Transverse colon (tissue), 4 donors: ENCODE measurements around the gene PRR9. TPM values are rescaled to one million over a fixed set of nuclear protein-coding genes. Genes with fewer than 3 reads are reported as not detected.
A peak's percentile ranks its signal among the peaks of the same experiment; 100 is the strongest.

Experiments
- DNase-seq: peaks from one replicate; pipeline ENCODE4 v3.0.0-alpha.2; 2019
- H3K27ac ChIP-seq, 4 donors: fragments of 200-600 bp; sonication (generic); 2 replicates each; pipeline ENCODE4 v1.5.1; 2016 to 2018; ENCODE audit warnings: inconsistent platforms in 4 of 4
- H3K27me3 ChIP-seq: fragments of 200-600 bp; sonication (generic); 2 replicates; pipeline ENCODE4 v1.5.1; 2017; ENCODE audit warnings: inconsistent platforms
- H3K36me3 ChIP-seq, 4 donors: fragments of 200-600 bp; sonication (generic); 2 replicates each; pipeline ENCODE4 v1.5.1; 2017 to 2019; ENCODE audit warnings: inconsistent platforms in 4 of 4
- H3K4me1 ChIP-seq, 4 donors: fragments of 200-600 bp; sonication (generic); 2 replicates each; pipeline ENCODE4 v1.5.1; 2017 to 2020; ENCODE audit warnings: inconsistent platforms in 4 of 4
- H3K4me3 ChIP-seq, 4 donors: fragments of 200-600 bp; sonication (generic); 1 replicate in 1 of 4; 2 replicates in 3 of 4; pipeline versions ENCODE4 v1.5.1 to v1.6.1; 2017 to 2019; ENCODE audit warnings: inconsistent platforms in 4 of 4
- H3K9me3 ChIP-seq, 2 donors: fragments of 200-600 bp; sonication (generic); 2 replicates each; pipeline ENCODE4 v1.5.1; 2017 to 2019; ENCODE audit warnings: inconsistent platforms in 2 of 2
- EP300 ChIP-seq: sonication (generic); formaldehyde crosslinking; IDR thresholded peaks from one replicate; pipeline ENCODE4 v1.6.1; 2017; ENCODE audit warnings: antibody characterized with exemption, low read depth
- POLR2A ChIP-seq: fragments of 450-650 bp; IDR thresholded peaks from one replicate; pipeline ENCODE4 v1.6.1; 2016; ENCODE audit warnings: antibody characterized with exemption, mild to moderate bottlenecking, moderate library complexity
- POLR2AphosphoS5 ChIP-seq, 3 donors: sonication (generic); formaldehyde crosslinking; IDR thresholded peaks; one replicate each; pipeline ENCODE4 v1.6.1; 2016; ENCODE audit warnings: antibody characterized with exemption in 3 of 3
- WGBS, 2 donors: methylation state at CpG; one replicate each; pipeline ENCODE4 v1.1.5; 2018; ENCODE audit warnings: low coverage in 1 of 2; 5-methylcytosine and 5-hydroxymethylcytosine counted together
- in situ Hi-C, 4 donors: fragments of 200-750 bp; cut with MboI; loops; one replicate each; pipeline versions ENCODE4 v1.15.0 to v1.15.1; 2017; ENCODE audit warnings: low sequenced_read_pairs in 3 of 4, low pct_ligation_motif_present in 1 of 4, low pct_unique_long_range_greater_than_20kb in 1 of 4
- intact Hi-C: fragments of 100-400 bp; cut with DNase I; formaldehyde crosslinking; loops from one replicate; pipeline ENCODE4 v1.15.1; 2023; ENCODE audit warnings: low total_unique reads
- total RNA-seq, 4 donors: library from RNA; depleted of rRNA; stranded (reverse); fragments of >200 nt; gene quantifications; one replicate each; pipeline ENCODE4 v1.1.0, GENCODE V29; 2016
- TF ChIP-seq, protein P1 (sequence below), 5 experiments: fragments of 200-600 bp in 3 of 5; fragments of 450-650 bp in 2 of 5; sonication (generic) in 3 of 5; IDR thresholded peaks; 1 replicate in 2 of 5; 2 replicates in 3 of 5; pipeline ENCODE4 v1.5.1; 2016 to 2017; ENCODE audit warnings: antibody characterized with exemption in 5 of 5, inconsistent platforms in 3 of 5, mild to moderate bottlenecking in 2 of 5, moderate library complexity in 1 of 5

The PRR9 gene
- total RNA-seq, 4 donors from 2014 or later: not detected

DNA sequence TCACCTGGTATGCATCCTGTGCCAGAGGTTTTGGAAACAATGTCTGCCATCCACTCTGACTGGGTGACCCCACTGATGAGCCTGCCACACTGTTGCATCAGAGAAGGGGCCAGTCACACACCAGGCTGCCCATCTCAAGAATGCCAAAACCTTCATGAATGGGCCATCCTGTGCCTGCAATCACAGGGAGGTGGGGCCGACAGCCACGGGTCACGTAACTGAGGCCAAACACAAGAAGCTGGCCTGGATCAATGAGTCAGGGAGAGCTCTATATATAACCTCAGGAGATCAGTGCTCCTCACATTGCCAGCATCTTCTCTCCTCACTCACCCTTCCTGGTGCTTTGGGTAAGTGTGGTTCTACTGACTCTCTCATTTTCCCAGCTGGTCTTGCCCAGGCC is 42.0 kb downstream of the PRR9 start, which contains the start of gene LORICRIN:
TSS of gene LORICRIN (plus strand) at position 301 of the 400 bp plus-strand sequence. CDS start 1,263 bp downstream, outside the sequence.
- no peak within 1 kb of the TSS for H3K27ac ChIP-seq
- no peaks in the 10 kb centered on the region for H3K36me3 ChIP-seq
- TF ChIP-seq POLR2AphosphoS5 (IDR thresholded peaks at IDR 0.05): no peak
- no peak for TF ChIP-seq EP300
- TF ChIP-seq, protein P1, sequence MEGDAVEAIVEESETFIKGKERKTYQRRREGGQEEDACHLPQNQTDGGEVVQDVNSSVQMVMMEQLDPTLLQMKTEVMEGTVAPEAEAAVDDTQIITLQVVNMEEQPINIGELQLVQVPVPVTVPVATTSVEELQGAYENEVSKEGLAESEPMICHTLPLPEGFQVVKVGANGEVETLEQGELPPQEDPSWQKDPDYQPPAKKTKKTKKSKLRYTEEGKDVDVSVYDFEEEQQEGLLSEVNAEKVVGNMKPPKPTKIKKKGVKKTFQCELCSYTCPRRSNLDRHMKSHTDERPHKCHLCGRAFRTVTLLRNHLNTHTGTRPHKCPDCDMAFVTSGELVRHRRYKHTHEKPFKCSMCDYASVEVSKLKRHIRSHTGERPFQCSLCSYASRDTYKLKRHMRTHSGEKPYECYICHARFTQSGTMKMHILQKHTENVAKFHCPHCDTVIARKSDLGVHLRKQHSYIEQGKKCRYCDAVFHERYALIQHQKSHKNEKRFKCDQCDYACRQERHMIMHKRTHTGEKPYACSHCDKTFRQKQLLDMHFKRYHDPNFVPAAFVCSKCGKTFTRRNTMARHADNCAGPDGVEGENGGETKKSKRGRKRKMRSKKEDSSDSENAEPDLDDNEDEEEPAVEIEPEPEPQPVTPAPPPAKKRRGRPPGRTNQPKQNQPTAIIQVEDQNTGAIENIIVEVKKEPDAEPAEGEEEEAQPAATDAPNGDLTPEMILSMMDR (IDR thresholded peaks at IDR 0.05): no peak
- TF ChIP-seq POLR2A: no peak
- intact Hi-C loops: no loop called here
- DNase-seq: no peak
- H3K27me3 ChIP-seq: peaks cover 60% of the 10 kb centered on the region
- WGBS, 2 donors: 78% methylated on average over 3 of the region's 3 CpGs; no CpG with 5 or more reads in 1 of the 2 donors
- no peaks in the 10 kb centered on the region for H3K9me3 ChIP-seq
- no peak within 1 kb of the TSS for H3K4me3 ChIP-seq
- H3K4me1 ChIP-seq: peaks cover 0 to 19% (median 9%) of the 10 kb centered on the region in 4 donors
- in situ Hi-C loops: no loop called here

DNA sequence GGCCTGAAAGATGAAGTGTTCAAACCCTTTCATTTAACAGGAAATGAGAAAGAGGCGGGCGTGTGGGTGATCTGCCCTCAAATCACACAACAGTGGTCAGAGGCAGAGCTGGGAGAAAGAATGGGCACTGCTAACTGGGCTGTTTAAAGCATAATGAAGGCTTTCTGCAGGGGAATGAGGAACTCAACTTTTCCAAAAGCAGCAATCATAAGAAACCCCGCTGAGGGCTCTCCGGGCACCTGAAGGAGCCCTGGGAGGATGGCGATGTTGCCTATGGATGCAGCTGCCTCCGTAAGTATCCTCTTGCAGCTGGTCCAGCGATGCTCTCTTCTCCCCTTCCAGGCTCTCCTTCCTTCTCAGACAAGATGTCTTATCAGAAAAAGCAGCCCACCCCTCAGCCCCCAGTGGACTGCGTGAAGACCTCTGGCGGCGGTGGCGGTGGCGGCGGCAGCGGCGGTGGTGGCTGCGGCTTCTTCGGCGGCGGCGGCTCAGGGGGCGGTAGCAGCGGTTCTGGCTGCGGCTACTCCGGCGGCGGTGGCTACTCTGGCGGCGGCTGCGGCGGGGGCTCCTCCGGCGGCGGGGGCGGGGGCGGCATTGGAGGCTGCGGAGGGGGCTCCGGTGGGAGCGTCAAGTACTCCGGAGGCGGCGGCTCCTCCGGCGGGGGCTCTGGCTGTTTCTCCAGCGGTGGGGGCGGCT is 43.3 kb downstream of the PRR9 start:
- in situ Hi-C loops: no loop called here
- TF ChIP-seq POLR2A: no peak
- no peak for TF ChIP-seq POLR2AphosphoS5 (IDR thresholded peaks at IDR 0.05)
- no peak for TF ChIP-seq EP300
- TF ChIP-seq, protein P1 (IDR thresholded peaks at IDR 0.05): no peak
- H3K27me3 ChIP-seq: peaks cover 74% of the 10 kb centered on the region
- intact Hi-C loops: no loop called here
- DNase-seq: no peak
- H3K4me3 ChIP-seq: peak overlapping the region; percentile 7 to 55 (median 32)
- H3K4me1 ChIP-seq: peaks cover 0 to 19% (median 9%) of the 10 kb centered on the region in 4 donors
- no peaks in the 10 kb centered on the region for H3K9me3 ChIP-seq
- H3K36me3 ChIP-seq: no peaks in the 10 kb centered on the region
- WGBS, 2 donors: 43% methylated on average over 12 of the region's 45 CpGs; no CpG with 5 or more reads in 1 of the 2 donors
- no peak overlapping the region for H3K27ac ChIP-seq

DNA sequence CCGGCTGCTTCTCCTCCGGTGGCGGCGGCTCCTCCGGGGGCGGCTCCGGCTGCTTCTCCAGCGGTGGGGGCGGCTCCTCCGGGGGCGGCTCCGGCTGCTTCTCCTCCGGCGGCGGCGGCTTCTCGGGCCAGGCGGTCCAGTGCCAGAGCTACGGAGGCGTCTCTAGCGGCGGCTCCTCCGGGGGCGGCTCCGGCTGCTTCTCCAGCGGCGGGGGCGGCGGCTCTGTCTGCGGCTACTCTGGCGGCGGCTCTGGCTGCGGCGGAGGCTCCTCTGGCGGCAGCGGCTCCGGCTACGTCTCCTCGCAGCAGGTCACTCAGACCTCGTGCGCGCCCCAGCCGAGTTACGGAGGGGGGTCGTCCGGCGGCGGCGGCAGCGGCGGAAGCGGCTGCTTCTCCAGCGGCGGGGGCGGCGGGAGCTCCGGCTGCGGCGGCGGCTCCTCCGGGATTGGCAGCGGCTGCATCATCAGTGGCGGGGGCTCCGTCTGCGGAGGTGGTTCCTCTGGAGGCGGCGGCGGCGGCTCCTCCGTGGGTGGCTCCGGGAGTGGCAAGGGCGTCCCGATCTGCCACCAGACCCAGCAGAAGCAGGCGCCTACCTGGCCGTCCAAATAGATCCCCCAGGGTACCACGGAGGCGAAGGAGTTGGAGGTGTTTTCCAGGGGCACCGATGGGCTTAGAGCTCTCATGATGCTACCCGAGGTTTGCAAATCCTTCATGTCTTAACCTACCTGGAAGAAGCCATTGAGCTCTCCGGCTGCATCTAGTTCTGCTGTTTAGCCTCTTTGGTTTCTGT is 44.1 kb downstream of the PRR9 start:
- 1 to 100% methylated on average over 1 to 24 of the region's 80 CpGs for WGBS, 2 donors
- Histone ChIP-seq H3K9me3 (no peaks in the 10 kb centered on the region), H3K27ac (no peak overlapping the region), H3K4me3 (peak overlapping the region; percentile 7 to 55 (median 32)), H3K4me1 (peaks cover 0 to 19% (median 9%) of the 10 kb centered on the region in 4 donors), H3K36me3 (no peaks in the 10 kb centered on the region), H3K27me3 (peaks cover 81% of the 10 kb centered on the region)
- intact Hi-C loops (no loop called here), in situ Hi-C loops (no loop called here)
- DNase-seq: no peak
- no peak for TF ChIP-seq POLR2AphosphoS5 (IDR thresholded peaks at IDR 0.05)
- TF ChIP-seq, protein P1 (IDR thresholded peaks at IDR 0.05): no peak
- no peak for TF ChIP-seq POLR2A
- no peak for TF ChIP-seq EP300

DNA sequence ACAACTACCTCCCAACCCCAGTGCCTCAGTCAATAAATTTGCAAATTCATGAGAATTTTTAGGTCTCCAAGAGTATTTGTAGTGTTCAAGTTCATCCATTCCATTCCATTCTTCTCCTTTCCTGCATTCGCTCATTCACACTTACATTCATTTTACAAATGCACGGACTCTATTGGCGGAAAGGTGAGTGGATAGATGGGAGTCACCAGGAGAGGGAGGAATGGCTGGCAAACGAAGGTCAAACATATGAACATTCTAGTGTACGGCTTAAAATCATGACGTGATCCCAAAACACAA is 44.6 kb downstream of the PRR9 start:
- H3K27ac ChIP-seq: no peak overlapping the region
- TF ChIP-seq EP300 (no peak), POLR2AphosphoS5 (IDR thresholded peaks at IDR 0.05) (no peak), POLR2A (no peak)
- TF ChIP-seq, protein P1 (IDR thresholded peaks at IDR 0.05): no peak
- peak overlapping the region in 2 of 4 donors; percentile 36 to 55 for H3K4me3 ChIP-seq
- H3K4me1 ChIP-seq: peaks cover 0 to 19% (median 9%) of the 10 kb centered on the region in 4 donors
- no peaks in the 10 kb centered on the region for H3K36me3 ChIP-seq
- H3K27me3 ChIP-seq: peaks cover 87% of the 10 kb centered on the region
- intact Hi-C loops (no loop called here), in situ Hi-C loops (no loop called here)
- H3K9me3 ChIP-seq: no peaks in the 10 kb centered on the region
- no peak for DNase-seq
- 50 to 64% methylated on average over 4 to 6 of the region's 6 CpGs for WGBS, 2 donors
